CD14-positive monocyte (primary cell): ENCODE data around the gene APBA2. TPM values are rescaled to one million over a fixed set of nuclear protein-coding genes. Genes with fewer than 3 reads are reported as not detected.

Experiments
- DNase-seq, 3 donors: peaks; one replicate each; pipeline ENCODE4 v3.0.0-alpha.2; 2011 to 2022
- H2AFZ ChIP-seq: 2 replicates; pipeline ENCODE4 v1.6.0; 2012; ENCODE audit warnings: mild to moderate bottlenecking, low read depth, low read length, inconsistent platforms; ENCODE audit not compliant: insufficient read depth, poor library complexity, severe bottlenecking
- H3K27ac ChIP-seq, 2 donors: 1 replicate in 1 of 2; 2 replicates in 1 of 2; pipeline ENCODE4 v1.5.1; 2012 to 2013; ENCODE audit warnings: low read length in 2 of 2, control low read depth in 1 of 2, inconsistent platforms in 1 of 2, low read depth in 1 of 2, mild to moderate bottlenecking in 1 of 2
- H3K27me3 ChIP-seq, 2 donors: one replicate each; pipeline versions ENCODE4 v1.6.0 to v1.6.1; 2011 to 2013; ENCODE audit warnings: low read length in 2 of 2; ENCODE audit not compliant: control insufficient read depth in 2 of 2, insufficient read depth in 2 of 2
- H3K36me3 ChIP-seq, 2 donors: replicated peaks in 1 of 2; 1 replicate in 1 of 2; 2 replicates in 1 of 2; pipeline versions ENCODE4 v1.5.1 to v1.6.1; 2012 to 2013; ENCODE audit warnings: low read length in 2 of 2, control low read depth in 1 of 2, inconsistent platforms in 1 of 2, mild to moderate bottlenecking in 1 of 2; ENCODE audit not compliant: insufficient read depth in 2 of 2, control insufficient read depth in 1 of 2
- H3K4me1 ChIP-seq, 2 donors: 1 replicate in 1 of 2; 2 replicates in 1 of 2; pipeline versions ENCODE4 v1.5.1 to v1.6.1; 2012 to 2013; ENCODE audit warnings: low read length in 2 of 2, control low read depth in 1 of 2, inconsistent platforms in 1 of 2, mild to moderate bottlenecking in 1 of 2, moderate library complexity in 1 of 2; ENCODE audit not compliant: insufficient read depth in 2 of 2, control insufficient read depth in 1 of 2
- H3K4me2 ChIP-seq: replicated peaks from 2 replicates; pipeline ENCODE3; 2012; ENCODE audit warnings: low read length, moderate library complexity, mild to moderate bottlenecking; ENCODE audit not compliant: poor library complexity, severe bottlenecking; ENCODE audit errors: extremely low read depth
- H3K4me3 ChIP-seq, 3 experiments: fragments of 200-600 bp in 1 of 3; sonication (generic) in 1 of 3; replicated peaks in 1 of 3; 1 replicate in 2 of 3; 2 replicates in 1 of 3; pipeline ENCODE4 v1.5.1; 2011 to 2013; ENCODE audit warnings: low read length in 3 of 3, mild to moderate bottlenecking in 3 of 3, control low read depth in 2 of 3, low read depth in 2 of 3, inconsistent platforms in 1 of 3, moderate library complexity in 1 of 3
- H3K79me2 ChIP-seq: 2 replicates; pipeline ENCODE4 v1.6.0; 2012; ENCODE audit warnings: mild to moderate bottlenecking, control low read depth, inconsistent platforms, low read length, moderate library complexity; ENCODE audit not compliant: insufficient read depth
- H3K9ac ChIP-seq: 2 replicates; pipeline ENCODE4 v1.6.0; 2017; ENCODE audit warnings: low read length, mild to moderate bottlenecking; ENCODE audit not compliant: insufficient read depth, poor library complexity, severe bottlenecking
- H3K9me3 ChIP-seq, 2 donors: replicated peaks in 1 of 2; 1 replicate in 1 of 2; 2 replicates in 1 of 2; pipeline versions ENCODE4 v1.5.1 to v1.6.1; 2012 to 2013; ENCODE audit warnings: low read length in 2 of 2, control low read depth in 1 of 2; ENCODE audit not compliant: control insufficient read depth in 1 of 2, insufficient read depth in 1 of 2
- H4K20me1 ChIP-seq: 2 replicates; pipeline ENCODE4 v1.6.0; 2012; ENCODE audit warnings: mild to moderate bottlenecking, low read length, control low read depth, moderate library complexity; ENCODE audit not compliant: insufficient read depth
- H3K27ac Mint-ChIP-seq, 7 donors: one replicate each; pipeline ENCODE4 v1.8.0; 2020; ENCODE audit warnings: mild to moderate bottlenecking in 7 of 7, mixed read lengths in 7 of 7, moderate library complexity in 6 of 7, inconsistent platforms in 2 of 7
- H3K27me3 Mint-ChIP-seq, 3 donors: one replicate each; pipeline ENCODE4 v1.8.0; 2021 to 2022; ENCODE audit warnings: low read depth in 3 of 3, mild to moderate bottlenecking in 3 of 3, mixed read lengths in 3 of 3, moderate library complexity in 3 of 3, inconsistent platforms in 1 of 3
- H3K36me3 Mint-ChIP-seq, 2 donors: one replicate each; pipeline ENCODE4 v1.8.0; 2020; ENCODE audit warnings: mixed read lengths in 2 of 2, inconsistent platforms in 1 of 2, mild to moderate bottlenecking in 1 of 2
- H3K4me1 Mint-ChIP-seq: one replicate; pipeline ENCODE4 v1.8.0; 2020; ENCODE audit warnings: mild to moderate bottlenecking, mixed read lengths
- H3K4me3 Mint-ChIP-seq, 2 donors: one replicate each; pipeline ENCODE4 v1.8.0; 2020; ENCODE audit warnings: mild to moderate bottlenecking in 2 of 2, mixed read lengths in 2 of 2, moderate library complexity in 1 of 2
- H3K9me3 Mint-ChIP-seq, 7 donors: one replicate each; pipeline ENCODE4 v1.8.0; 2020 to 2022; ENCODE audit warnings: mixed read lengths in 7 of 7, mild to moderate bottlenecking in 6 of 7, moderate library complexity in 6 of 7, inconsistent platforms in 2 of 7
- CTCF ChIP-seq: fragments of 200-600 bp; IDR thresholded peaks from one replicate; pipeline ENCODE4 v1.8.0; 2022; ENCODE audit warnings: antibody characterized with exemption, mild to moderate bottlenecking
- WGBS: methylation state at CpG from one replicate; pipeline ENCODE4 v1.1.5; 2013; ENCODE audit warnings: missing lambda C conversion rate; ENCODE audit not compliant: insufficient coverage; 5-methylcytosine and 5-hydroxymethylcytosine counted together
- intact Hi-C, 2 donors: fragments of 100-400 bp; cut with micrococcal nuclease; formaldehyde crosslinking; loops; one replicate each; pipeline versions ENCODE4 v1.15.0 to v1.15.1; 2023
- polyA plus RNA-seq, 3 donors: library from polyadenylated mRNA; depleted of rRNA in 1 of 3; unstranded in 2 of 3; stranded (reverse) in 1 of 3; fragments of 300-500 nt in 2 of 3; fragments of >200 nt in 1 of 3; fragmentation: Illumina TruSeq in 2 of 3; gene quantifications; 1 replicate in 2 of 3; 2 replicates in 1 of 3; pipeline ENCODE4 v1.2.3, GENCODE V29; 2012 to 2021

APBA2 gene
- polyA plus RNA-seq, 3 donors: 0.30 TPM; not detected in 2

GRCh38 chr15:29018120-29018805, 132.5 kb downstream of the APBA2 start:
- WGBS: 88% methylated on average over 1 of the region's 8 CpGs
- H3K36me3 Mint-ChIP-seq: no peaks in the 10 kb centered on the region

More at GRCh38 chr15:29018120-29018805, 132.5 kb downstream of the APBA2 start:
- intact Hi-C loops: no loop called here
- H3K9ac ChIP-seq: no peak overlapping the region
- Mint-ChIP-seq H3K4me1 (no peaks in the 10 kb centered on the region), H3K4me3 (no peak overlapping the region), H3K9me3 (peaks cover 0 to 2% (median 0%) of the 10 kb centered on the region in 7 donors), H3K27me3 (peaks cover 2 to 5% (median 2%) of the 10 kb centered on the region in 3 donors), H3K27ac (no peak overlapping the region)
- no peaks in the 10 kb centered on the region for H3K27me3 ChIP-seq
- no peak for DNase-seq
- no peak for TF ChIP-seq CTCF
- no peak overlapping the region for H3K4me2 ChIP-seq
- no peaks in the 10 kb centered on the region for H4K20me1 ChIP-seq
- no peak overlapping the region for H3K4me3 ChIP-seq
- no peak overlapping the region for H2AFZ ChIP-seq
- no peaks in the 10 kb centered on the region for H3K36me3 ChIP-seq
- no peaks in the 10 kb centered on the region for H3K79me2 ChIP-seq
- no peaks in the 10 kb centered on the region for H3K9me3 ChIP-seq
- no peak overlapping the region for H3K27ac ChIP-seq
- H3K4me1 ChIP-seq: no peaks in the 10 kb centered on the region
